Posterior vena cava (tissue), 2 donors: ENCODE data around the gene VIPR2. TPM values are rescaled to one million over a fixed set of nuclear protein-coding genes. Genes with fewer than 3 reads are reported as not detected.

Experiments used
- DNase-seq: peaks from one replicate; pipeline ENCODE4 v3.0.0-alpha.2; 2020; ENCODE audit warnings: low spot score
- intact Hi-C, 2 donors: fragments of 100-400 bp; cut with DNase I; formaldehyde crosslinking; loops; one replicate each; pipeline versions ENCODE4 v1.14.1 to v1.14.2; 2022 to 2023
- total RNA-seq, 2 donors: library from RNA; stranded (reverse); fragmentation: NEBNext Ultra II Directional; extraction: Animal tissue kit (Norgen Biotek cat#: 25700); gene quantifications; one replicate each; pipeline ENCODE4 v1.2.1, GENCODE V29; 2021
- donor health status: DM: yes; HTN: yes; CAD: no.
- donor health status: DM: yes; HTN: yes; CAD: no.

The VIPR2 gene
- total RNA-seq, 2 donors from 2014 or later: 5.0 to 7.6 TPM

GRCh38 chr7:159025161-159025779, 119.4 kb downstream of the VIPR2 start:
- intact Hi-C loops: loop anchor here in 1 of 2 donors (10.0 kb wide), 1 partner anchor 120 kb away; the partner anchor contains the start of gene VIPR2
- DNase-seq: peak; percentile 62

- intact Hi-C loops: loop anchor here in 1 of 2 donors (10.0 kb wide), 1 partner anchor 120 kb away; the partner anchor contains the start of gene VIPR2
- DNase-seq: peak; percentile 78
Observed at GRCh38 chr7:159024280-159024951, 120.3 kb downstream of the VIPR2 start.

GRCh38 chr7:159023746-159024145, 120.9 kb downstream of the VIPR2 start:
- intact Hi-C loops: loop anchor here in 1 of 2 donors (10.0 kb wide), 1 partner anchor 121 kb away; the partner anchor contains the start of gene VIPR2
- peak; percentile 53 for DNase-seq

GRCh38 chr7:159023206-159023605, 121.5 kb downstream of the VIPR2 start:
- intact Hi-C loops: loop anchor here in 1 of 2 donors (10.0 kb wide), 1 partner anchor 122 kb away; the partner anchor contains the start of gene VIPR2
- DNase-seq: peak; percentile 61

- intact Hi-C loops: loop anchor here in 1 of 2 donors (10.0 kb wide), 1 partner anchor 122 kb away; the partner anchor contains the start of gene VIPR2
Observed at GRCh38 chr7:159022238-159022993, 122.3 kb downstream of the VIPR2 start.

GRCh38 chr7:159020987-159021386, 123.7 kb downstream of the VIPR2 start:
- intact Hi-C loops: loop anchor here in 1 of 2 donors (10.0 kb wide), 1 partner anchor 124 kb away; the partner anchor contains the start of gene VIPR2
- DNase-seq: no peak

More at GRCh38 chr7:159022238-159022993, 122.3 kb downstream of the VIPR2 start:
- peak; percentile 76 for DNase-seq

GRCh38 chr7:159019111-159019510, 125.6 kb downstream of the VIPR2 start:
- peak; percentile 29 for DNase-seq
- intact Hi-C loops: no loop called here

GRCh38 chr7:159017741-159018140, 126.9 kb downstream of the VIPR2 start:
- no peak for DNase-seq
- intact Hi-C loops: no loop called here

GRCh38 chr7:159017210-159017609, 127.5 kb downstream of the VIPR2 start:
- intact Hi-C loops: no loop called here
- peak; percentile 75 for DNase-seq

- intact Hi-C loops: no loop called here
- DNase-seq: peak; percentile 68
Observed at GRCh38 chr7:159016591-159016990, 128.1 kb downstream of the VIPR2 start.

- intact Hi-C loops: no loop called here
- peak; percentile 93 for DNase-seq
Observed at GRCh38 chr7:159015454-159016410, 128.9 kb downstream of the VIPR2 start.

GRCh38 chr7:159015081-159015453, 129.6 kb downstream of the VIPR2 start:
- intact Hi-C loops: no loop called here
- DNase-seq: peak; percentile 61

- intact Hi-C loops: no loop called here
- peak; percentile 56 for DNase-seq
Observed at GRCh38 chr7:159014297-159015062, 130.2 kb downstream of the VIPR2 start.

- intact Hi-C loops: no loop called here
- DNase-seq: no peak
Observed at GRCh38 chr7:159013825-159014289, 130.8 kb downstream of the VIPR2 start.

GRCh38 chr7:159013181-159013690, 131.4 kb downstream of the VIPR2 start:
- DNase-seq: peak; percentile 81
- intact Hi-C loops: no loop called here

- no peak for DNase-seq
- intact Hi-C loops: no loop called here
Observed at GRCh38 chr7:159012353-159013069, 132.2 kb downstream of the VIPR2 start.

GRCh38 chr7:159011722-159012022, 133.0 kb downstream of the VIPR2 start:
- DNase-seq: no peak
- intact Hi-C loops: no loop called here
